Measurements from ENCODE around the gene TDRD6.

TDRD6 gene

DNA sequence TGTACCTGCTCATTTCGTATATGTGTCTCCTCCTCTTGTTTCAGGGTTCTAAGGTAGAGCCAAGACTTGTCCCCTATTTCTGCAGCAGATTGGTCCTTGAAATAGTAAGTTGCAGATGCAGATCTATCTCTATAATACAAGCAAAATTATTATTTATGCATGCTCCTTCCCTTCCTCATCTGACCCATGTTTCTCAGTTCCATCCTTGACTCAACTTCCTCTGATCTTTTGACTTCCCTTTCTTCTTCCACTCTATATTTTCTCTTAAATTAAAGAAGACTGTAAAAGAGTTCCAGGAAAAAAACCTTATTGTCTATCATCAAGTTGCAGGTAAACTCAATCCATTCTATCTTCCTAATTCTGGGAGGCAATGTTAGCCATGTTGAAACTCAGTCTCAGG lies 23.8 kb downstream of the TDRD6 start:
- H3K4me3 ChIP-seq (ENCODE audit: low read depth, low read length): no peak overlapping the region
- DNase-seq: no peak

DNA sequence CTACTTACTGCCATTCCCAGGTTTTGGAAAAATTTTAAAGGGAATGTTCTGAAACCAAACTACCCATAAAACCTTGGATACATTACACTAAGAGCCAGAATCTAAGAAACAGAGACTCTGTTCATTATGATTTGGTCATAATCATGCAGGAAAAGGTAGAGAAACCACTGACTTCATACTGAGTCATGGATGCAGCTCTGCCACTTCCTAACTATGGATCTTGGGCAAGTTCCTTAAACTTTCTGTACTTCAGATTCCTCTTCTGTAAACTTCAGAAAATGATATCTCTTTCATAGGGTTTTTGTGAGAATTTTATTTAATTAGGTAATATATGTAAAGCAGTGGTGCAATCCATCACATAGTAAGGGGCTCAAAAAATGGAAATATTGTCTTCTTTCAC lies 27.5 kb downstream of the TDRD6 start:
- DNase-seq: no peak
- Histone ChIP-seq H3K27me3 (ENCODE audit: insufficient read depth, low read depth, severe bottlenecking) (no peaks in the 10 kb centered on the region), H3K36me3 (no peaks in the 10 kb centered on the region), H3K4me3 (ENCODE audit: low read depth, low read length) (no peak overlapping the region), H3K27ac (no peak overlapping the region), H3K9me3 (ENCODE audit: severe bottlenecking) (no peaks in the 10 kb centered on the region)
- TF ChIP-seq, protein P1, sequence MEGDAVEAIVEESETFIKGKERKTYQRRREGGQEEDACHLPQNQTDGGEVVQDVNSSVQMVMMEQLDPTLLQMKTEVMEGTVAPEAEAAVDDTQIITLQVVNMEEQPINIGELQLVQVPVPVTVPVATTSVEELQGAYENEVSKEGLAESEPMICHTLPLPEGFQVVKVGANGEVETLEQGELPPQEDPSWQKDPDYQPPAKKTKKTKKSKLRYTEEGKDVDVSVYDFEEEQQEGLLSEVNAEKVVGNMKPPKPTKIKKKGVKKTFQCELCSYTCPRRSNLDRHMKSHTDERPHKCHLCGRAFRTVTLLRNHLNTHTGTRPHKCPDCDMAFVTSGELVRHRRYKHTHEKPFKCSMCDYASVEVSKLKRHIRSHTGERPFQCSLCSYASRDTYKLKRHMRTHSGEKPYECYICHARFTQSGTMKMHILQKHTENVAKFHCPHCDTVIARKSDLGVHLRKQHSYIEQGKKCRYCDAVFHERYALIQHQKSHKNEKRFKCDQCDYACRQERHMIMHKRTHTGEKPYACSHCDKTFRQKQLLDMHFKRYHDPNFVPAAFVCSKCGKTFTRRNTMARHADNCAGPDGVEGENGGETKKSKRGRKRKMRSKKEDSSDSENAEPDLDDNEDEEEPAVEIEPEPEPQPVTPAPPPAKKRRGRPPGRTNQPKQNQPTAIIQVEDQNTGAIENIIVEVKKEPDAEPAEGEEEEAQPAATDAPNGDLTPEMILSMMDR (IDR thresholded peaks at IDR 0.05; ENCODE audit: low read depth, low read length): no peak

More for the DNA sequence above, 23.8 kb downstream of the TDRD6 start:
- H3K36me3 ChIP-seq: no peaks in the 10 kb centered on the region
- H3K27me3 ChIP-seq (ENCODE audit: insufficient read depth, low read depth, severe bottlenecking): no peaks in the 10 kb centered on the region
- TF ChIP-seq, protein P1 (IDR thresholded peaks at IDR 0.05; ENCODE audit: low read depth, low read length): no peak
- H3K9me3 ChIP-seq (ENCODE audit: severe bottlenecking): no peaks in the 10 kb centered on the region
- H3K27ac ChIP-seq: no peak overlapping the region

DNA sequence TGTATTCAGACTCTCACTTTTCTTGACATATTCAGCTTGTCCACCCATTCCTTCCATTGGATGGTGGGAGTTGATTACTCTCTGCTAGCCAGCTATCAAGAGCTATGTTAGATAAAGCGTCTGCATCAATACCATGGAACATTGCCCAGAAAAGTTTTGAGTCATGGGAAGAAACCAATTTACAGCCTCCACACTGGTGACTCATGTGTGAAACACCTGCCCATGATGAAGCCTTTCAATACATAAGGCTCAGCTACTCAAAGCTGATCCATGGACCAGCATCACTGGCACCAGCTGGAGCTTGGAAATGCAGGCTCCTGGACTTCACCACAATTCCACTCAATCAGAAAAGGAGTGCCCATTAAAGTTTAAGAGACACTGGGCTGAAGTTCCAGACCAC lies 31.4 kb downstream of the TDRD6 start:
- H3K4me3 ChIP-seq (ENCODE audit: low read depth, low read length): no peak overlapping the region
- DNase-seq: no peak
- peaks cover 2% of the 10 kb centered on the region for H3K9me3 ChIP-seq (ENCODE audit: severe bottlenecking)
- H3K27me3 ChIP-seq (ENCODE audit: insufficient read depth, low read depth, severe bottlenecking): no peaks in the 10 kb centered on the region
- H3K36me3 ChIP-seq: no peaks in the 10 kb centered on the region
- TF ChIP-seq, protein P1 (IDR thresholded peaks at IDR 0.05; ENCODE audit: low read depth, low read length): no peak
- H3K27ac ChIP-seq: no peak overlapping the region

DNA sequence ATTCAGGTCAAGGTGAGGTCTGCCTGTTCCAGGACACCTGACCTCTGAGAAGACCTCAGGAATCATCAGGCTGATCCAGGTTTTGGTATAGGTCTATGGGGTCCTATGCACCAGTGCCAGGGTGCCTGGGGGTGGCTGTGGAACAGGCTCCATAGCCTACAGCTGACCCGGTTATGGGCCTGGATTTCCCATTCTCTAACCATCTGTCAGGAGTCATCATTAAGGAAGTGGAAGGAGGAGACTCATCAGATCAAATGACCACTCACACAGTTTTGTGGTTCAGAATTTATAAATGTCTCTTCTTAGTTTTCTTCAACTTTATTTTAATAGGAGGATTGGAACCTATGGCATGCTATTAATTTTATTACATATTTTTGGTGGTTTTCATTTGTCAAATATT lies 32.7 kb downstream of the TDRD6 start:
- H3K36me3 ChIP-seq: no peaks in the 10 kb centered on the region
- peaks cover 2% of the 10 kb centered on the region for H3K9me3 ChIP-seq (ENCODE audit: severe bottlenecking)
- no peak overlapping the region for H3K4me3 ChIP-seq (ENCODE audit: low read depth, low read length)
- H3K27me3 ChIP-seq (ENCODE audit: insufficient read depth, low read depth, severe bottlenecking): no peaks in the 10 kb centered on the region
- no peak for DNase-seq
- TF ChIP-seq, protein P1 (IDR thresholded peaks at IDR 0.05; ENCODE audit: low read depth, low read length): no peak
- no peak overlapping the region for H3K27ac ChIP-seq

DNA sequence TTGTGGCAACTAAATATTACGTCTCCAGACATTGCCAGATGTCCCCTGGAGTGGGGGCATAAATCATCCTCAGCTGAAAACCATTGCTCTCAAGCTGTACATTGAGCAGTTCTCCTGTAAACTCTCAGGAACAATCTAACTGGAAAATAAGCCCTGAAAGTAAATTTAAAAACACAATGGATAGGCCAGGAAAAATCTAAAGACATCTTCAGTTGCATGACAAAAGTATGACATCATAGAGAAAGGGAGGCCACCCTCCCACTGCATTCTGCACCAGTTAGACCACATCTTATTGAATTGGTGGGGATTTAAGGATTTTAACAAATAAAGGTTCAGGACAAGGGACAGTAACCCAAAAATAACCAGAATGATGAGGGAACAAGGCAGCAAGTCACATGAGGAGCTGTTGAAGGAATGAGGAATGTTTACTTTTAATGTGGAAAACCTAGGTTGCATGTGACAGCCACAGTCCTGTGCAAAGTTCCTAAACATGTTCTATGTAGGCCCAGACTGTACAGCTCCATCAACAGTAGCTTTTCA lies 42.2 kb downstream of the TDRD6 start:
- H3K27ac ChIP-seq: no peak overlapping the region

More for the DNA sequence above, 42.2 kb downstream of the TDRD6 start:
- H3K27me3 ChIP-seq (ENCODE audit: insufficient read depth, low read depth, severe bottlenecking): no peaks in the 10 kb centered on the region
- H3K36me3 ChIP-seq: no peaks in the 10 kb centered on the region
- H3K4me3 ChIP-seq (ENCODE audit: low read depth, low read length): no peak overlapping the region
- H3K9me3 ChIP-seq (ENCODE audit: severe bottlenecking): no peaks in the 10 kb centered on the region
- TF ChIP-seq, protein P1 (IDR thresholded peaks at IDR 0.05; ENCODE audit: low read depth, low read length): no peak
- DNase-seq: no peak
